ENCODE measurements around the gene PLXNA3.

DNA sequence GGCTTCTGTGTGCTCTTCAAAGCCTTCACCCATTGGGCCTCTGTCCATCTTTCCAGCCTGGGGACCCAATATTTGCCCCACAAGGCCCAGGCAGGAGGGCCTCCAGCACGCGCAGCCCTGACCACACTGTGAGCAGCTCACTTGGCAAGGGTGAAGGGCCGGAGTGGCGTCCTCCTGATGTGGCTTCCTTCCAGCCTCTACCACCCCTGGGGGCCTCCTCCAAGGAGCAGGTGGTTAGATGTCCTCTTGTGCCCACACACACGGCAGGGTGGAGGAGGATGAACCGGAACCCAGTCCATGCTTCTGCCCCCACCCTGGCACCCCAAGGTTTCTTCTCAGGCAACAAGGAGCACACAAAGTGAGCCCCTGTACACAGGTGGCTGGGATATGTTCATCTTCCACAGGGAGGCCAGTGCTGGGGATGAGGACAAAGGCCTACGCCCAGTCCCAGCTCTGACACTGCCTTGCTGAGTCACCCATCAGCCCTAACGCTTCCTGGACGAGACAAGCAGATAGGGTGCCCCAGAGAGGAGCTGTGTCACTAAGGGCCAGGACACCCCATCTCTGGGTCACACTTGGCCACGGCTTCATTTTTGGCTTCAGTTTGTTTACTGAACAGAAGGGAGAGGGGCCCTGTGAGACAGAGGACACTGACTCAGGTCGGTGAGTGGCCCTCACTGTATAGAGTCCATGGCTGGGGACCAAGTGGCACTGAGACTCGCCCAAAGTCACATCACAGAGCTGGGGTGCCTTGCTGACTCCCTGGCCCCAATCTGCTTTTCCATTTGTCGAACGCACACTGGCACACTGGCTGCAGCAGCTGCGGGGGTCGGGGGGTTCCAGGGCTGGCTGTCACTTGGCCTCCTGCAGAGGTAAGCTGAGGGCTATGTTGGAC is 26.4 kb downstream of the PLXNA3 start:
- TF ChIP-seq, protein P1, sequence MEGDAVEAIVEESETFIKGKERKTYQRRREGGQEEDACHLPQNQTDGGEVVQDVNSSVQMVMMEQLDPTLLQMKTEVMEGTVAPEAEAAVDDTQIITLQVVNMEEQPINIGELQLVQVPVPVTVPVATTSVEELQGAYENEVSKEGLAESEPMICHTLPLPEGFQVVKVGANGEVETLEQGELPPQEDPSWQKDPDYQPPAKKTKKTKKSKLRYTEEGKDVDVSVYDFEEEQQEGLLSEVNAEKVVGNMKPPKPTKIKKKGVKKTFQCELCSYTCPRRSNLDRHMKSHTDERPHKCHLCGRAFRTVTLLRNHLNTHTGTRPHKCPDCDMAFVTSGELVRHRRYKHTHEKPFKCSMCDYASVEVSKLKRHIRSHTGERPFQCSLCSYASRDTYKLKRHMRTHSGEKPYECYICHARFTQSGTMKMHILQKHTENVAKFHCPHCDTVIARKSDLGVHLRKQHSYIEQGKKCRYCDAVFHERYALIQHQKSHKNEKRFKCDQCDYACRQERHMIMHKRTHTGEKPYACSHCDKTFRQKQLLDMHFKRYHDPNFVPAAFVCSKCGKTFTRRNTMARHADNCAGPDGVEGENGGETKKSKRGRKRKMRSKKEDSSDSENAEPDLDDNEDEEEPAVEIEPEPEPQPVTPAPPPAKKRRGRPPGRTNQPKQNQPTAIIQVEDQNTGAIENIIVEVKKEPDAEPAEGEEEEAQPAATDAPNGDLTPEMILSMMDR (conservative IDR thresholded peaks at IDR 0.05 in 1 of 2, IDR thresholded peaks at IDR 0.05 in 1 of 2; ENCODE audit: low read depth in 1 of 2, low read length in 2 of 2), result no peak
- no peak for TF ChIP-seq EZH2 (IDR thresholded peaks at IDR 0.05; ENCODE audit: low read length, missing control alignments)
